ENCODE results near the gene RAP1A.

The RAP1A gene

DNA sequence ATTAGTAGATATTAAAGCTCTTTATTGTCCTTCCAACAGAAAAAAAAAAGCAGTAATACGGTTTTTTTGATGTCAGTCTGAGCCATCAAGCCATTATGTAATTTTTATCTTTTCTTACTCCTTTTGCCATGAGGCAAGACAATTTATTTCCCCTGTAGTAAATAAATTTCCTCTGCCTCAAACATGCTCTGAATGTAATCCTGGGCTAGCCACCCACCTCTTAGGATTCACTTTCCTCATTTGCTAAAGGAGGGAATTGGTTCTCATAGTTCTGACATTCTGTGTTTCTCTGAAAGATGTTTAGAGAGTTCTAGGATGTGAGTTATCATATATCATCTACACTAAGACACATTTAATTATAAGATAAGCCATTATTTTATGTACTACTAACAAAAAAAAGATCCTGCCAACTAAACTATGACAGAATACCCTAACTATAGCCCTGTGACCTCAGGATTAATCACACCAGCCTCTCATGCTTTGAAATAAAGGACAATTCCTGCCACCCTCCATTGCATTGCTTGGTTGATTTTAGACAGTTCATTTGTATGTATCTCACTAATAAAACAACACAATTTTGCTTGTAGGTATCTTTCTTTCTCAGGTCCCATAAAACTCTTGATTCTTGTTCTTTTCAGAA is 34.0 kb upstream of the RAP1A start:
- peaks cover under 1% of the 10 kb centered on the region for H3K27me3 Mint-ChIP-seq (ENCODE audit: low read depth, poor library complexity)
- no peak overlapping the region for H3K4me3 Mint-ChIP-seq
- no peak for DNase-seq
- no peaks in the 10 kb centered on the region for H3K4me1 Mint-ChIP-seq
- TF ChIP-seq, protein P1, sequence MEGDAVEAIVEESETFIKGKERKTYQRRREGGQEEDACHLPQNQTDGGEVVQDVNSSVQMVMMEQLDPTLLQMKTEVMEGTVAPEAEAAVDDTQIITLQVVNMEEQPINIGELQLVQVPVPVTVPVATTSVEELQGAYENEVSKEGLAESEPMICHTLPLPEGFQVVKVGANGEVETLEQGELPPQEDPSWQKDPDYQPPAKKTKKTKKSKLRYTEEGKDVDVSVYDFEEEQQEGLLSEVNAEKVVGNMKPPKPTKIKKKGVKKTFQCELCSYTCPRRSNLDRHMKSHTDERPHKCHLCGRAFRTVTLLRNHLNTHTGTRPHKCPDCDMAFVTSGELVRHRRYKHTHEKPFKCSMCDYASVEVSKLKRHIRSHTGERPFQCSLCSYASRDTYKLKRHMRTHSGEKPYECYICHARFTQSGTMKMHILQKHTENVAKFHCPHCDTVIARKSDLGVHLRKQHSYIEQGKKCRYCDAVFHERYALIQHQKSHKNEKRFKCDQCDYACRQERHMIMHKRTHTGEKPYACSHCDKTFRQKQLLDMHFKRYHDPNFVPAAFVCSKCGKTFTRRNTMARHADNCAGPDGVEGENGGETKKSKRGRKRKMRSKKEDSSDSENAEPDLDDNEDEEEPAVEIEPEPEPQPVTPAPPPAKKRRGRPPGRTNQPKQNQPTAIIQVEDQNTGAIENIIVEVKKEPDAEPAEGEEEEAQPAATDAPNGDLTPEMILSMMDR (IDR thresholded peaks at IDR 0.05) = no peak
- no peaks in the 10 kb centered on the region for H3K36me3 Mint-ChIP-seq (ENCODE audit: low read depth)
- no peak overlapping the region for H3K27ac Mint-ChIP-seq
- no peaks in the 10 kb centered on the region for H3K9me3 Mint-ChIP-seq

DNA sequence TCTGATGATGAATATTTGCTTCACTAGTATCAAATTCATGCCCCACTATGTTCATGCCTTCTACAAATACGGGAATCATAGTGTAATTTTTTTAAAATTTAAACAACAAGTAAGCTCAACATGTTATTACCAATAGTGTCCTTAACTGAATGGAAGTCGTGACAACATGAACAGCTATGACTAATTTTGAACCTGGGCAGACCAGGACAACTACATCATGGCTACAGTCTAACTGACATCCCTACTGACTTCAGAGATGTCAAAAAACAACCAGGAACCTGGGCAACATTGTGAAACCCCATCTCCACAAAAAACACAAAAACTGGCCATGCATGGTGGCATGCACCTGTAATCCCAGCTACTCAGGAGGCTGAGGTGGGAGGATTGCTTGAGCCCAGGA is 33.5 kb upstream of the RAP1A start:
- Mint-ChIP-seq H3K27me3 (ENCODE audit: low read depth, poor library complexity) (no peaks in the 10 kb centered on the region), H3K36me3 (ENCODE audit: low read depth) (no peaks in the 10 kb centered on the region), H3K4me1 (no peaks in the 10 kb centered on the region), H3K9me3 (no peaks in the 10 kb centered on the region), H3K27ac (no peak overlapping the region), H3K4me3 (no peak overlapping the region)
- TF ChIP-seq, protein P1 (IDR thresholded peaks at IDR 0.05) = no peak
- no peak for DNase-seq

DNA sequence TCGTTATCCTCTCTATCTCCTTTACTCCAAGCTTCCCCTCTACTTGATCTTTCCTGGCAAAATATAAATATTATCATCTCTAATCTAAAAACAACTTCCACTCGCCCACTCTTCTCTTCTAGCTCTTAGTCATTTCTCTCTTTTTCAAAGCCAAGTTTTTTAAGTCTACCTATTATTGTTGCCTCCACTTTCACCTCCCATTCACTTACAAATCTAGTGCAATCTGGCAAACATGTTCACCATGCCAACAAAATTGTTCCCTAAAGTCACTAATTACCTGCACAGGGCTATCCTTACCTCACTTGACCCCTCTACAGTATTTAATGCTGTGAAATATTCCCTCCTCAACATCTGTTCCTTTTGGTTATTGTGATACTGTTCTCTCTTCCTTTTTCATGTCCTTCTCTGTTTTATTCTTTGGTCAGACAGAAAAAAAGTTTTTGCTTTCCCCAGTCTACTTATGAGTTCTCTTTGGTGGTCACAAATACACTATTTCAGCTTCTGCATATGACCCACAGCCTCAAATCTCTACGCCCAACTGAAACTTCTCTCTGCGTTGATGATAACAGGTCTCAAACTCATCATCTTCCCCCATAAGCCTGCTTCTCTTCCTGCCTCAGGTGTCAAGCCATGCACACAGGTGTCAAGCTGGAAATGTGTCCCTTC is 31.9 kb upstream of the RAP1A start:
- Mint-ChIP-seq H3K4me3 (no peak overlapping the region), H3K27me3 (ENCODE audit: low read depth, poor library complexity) (no peaks in the 10 kb centered on the region), H3K27ac (no peak overlapping the region), H3K4me1 (peaks cover 11% of the 10 kb centered on the region), H3K9me3 (no peaks in the 10 kb centered on the region), H3K36me3 (ENCODE audit: low read depth) (no peaks in the 10 kb centered on the region)
- DNase-seq = no peak
- TF ChIP-seq, protein P1 (IDR thresholded peaks at IDR 0.05) = no peak

DNA sequence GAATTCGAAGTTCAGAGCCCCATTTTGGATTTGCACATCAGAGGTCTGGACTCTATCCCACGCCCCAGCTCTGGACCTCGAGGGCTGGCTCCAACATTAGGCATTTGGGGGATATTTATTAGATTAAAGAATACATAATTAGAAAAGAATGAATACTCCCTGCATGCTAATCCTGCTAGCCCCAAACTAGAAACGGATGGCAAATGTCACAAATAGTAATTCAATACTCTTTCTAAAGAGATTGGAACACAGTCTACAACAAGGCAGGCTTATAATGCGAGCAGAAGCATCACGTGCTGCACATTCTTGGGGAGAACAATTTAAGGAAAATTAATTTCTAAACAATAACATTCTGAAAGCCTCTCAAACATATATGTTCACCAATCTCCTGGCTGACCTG is 27.7 kb upstream of the RAP1A start:
- no peaks in the 10 kb centered on the region for H3K27me3 Mint-ChIP-seq (ENCODE audit: low read depth, poor library complexity)

DNA sequence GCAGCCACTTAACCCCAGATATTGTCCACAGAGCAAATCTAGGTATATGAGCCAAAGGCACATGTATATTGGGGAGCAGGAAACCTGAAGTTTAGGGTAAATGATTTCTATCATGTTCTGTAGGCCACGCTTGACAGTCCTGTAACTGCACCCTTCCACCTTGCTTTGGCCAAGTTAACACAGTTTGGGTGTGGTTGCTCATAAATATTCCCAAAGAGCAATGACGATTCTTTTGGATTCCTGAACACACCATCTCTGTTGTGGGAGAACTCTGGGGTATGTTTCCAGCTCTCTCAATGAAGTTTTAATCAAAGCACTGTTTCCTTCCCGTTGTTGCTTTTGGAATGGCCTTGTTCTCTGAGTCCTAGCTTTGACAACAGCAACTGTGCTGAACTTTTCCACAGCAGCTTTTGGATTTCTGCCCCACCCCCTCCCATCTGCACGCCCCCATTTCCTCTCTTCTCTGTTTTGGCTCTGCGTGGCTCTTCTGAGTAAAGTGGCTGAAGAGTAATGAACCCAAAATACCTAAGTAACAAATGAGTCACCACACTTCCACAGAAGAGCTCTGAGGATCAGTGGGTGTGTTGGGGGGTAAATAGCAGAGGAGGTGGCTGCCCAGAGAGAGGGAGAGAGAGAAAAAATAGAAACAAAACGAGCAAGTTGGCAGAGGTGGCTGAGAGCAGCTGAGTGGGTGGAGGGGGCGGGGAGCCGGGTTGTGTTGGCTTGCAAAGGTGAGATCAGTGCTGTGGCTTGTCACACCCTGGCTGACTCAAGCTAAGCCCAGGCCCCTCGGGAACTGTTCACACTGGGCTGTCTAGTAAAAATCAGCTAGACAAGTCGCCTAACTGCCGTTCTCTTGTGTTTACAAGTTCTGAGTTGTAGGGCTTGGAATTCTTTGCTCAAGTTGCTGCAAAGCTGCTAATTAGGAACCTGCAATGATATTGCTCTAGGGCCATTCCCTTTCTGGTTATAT is 26.9 kb upstream of the RAP1A start:
- peak overlapping the region; percentile 81 for H3K27ac Mint-ChIP-seq
- no peaks in the 10 kb centered on the region for H3K36me3 Mint-ChIP-seq (ENCODE audit: low read depth)
- TF ChIP-seq, protein P1 (IDR thresholded peaks at IDR 0.05) = no peak
- no peaks in the 10 kb centered on the region for H3K9me3 Mint-ChIP-seq
- peak; percentile 32 for DNase-seq
- H3K4me3 Mint-ChIP-seq = peak overlapping the region; percentile 51
- H3K27me3 Mint-ChIP-seq (ENCODE audit: low read depth, poor library complexity) = no peaks in the 10 kb centered on the region
- peaks cover 27% of the 10 kb centered on the region for H3K4me1 Mint-ChIP-seq

More for the DNA sequence above, 27.7 kb upstream of the RAP1A start:
- DNase-seq = no peak
- H3K4me1 Mint-ChIP-seq = peaks cover 27% of the 10 kb centered on the region
- H3K36me3 Mint-ChIP-seq (ENCODE audit: low read depth) = no peaks in the 10 kb centered on the region
- TF ChIP-seq, protein P1 (IDR thresholded peaks at IDR 0.05) = no peak
- H3K27ac Mint-ChIP-seq = no peak overlapping the region
- H3K9me3 Mint-ChIP-seq = no peaks in the 10 kb centered on the region
- no peak overlapping the region for H3K4me3 Mint-ChIP-seq
